Endothelial cell of umbilical vein (primary cell): ENCODE results near the gene TMEM220. TPM values are rescaled to one million over a fixed set of nuclear protein-coding genes. Genes with fewer than 3 reads are reported as not detected.

Experiments
- BruUV-seq: library from RNA; stranded (reverse); fragments of 400-500 nt; replicated peaks from 2 replicates; lab custom pipeline; 2021; lab: Mats Ljungman, UMichigan
- CTCF ChIA-PET: fragments of 300-600, 350-600 bp; sonication (Branson Sonifier 250); formaldehyde crosslinking; loops from one replicate; lab custom pipeline; 2021; ENCODE audit warnings: antibody characterized with exemption, inconsistent platforms; lab: Charles Lee
- POLR2A ChIA-PET: fragments of 300-600, 350-600 bp; sonication (Branson Sonifier 250); formaldehyde crosslinking; loops from one replicate; lab custom pipeline; 2021; ENCODE audit warnings: antibody characterized with exemption, inconsistent platforms; lab: Charles Lee
- DNase-seq: peaks from one replicate; pipeline ENCODE4 v3.0.0-alpha.2; 2011; ENCODE audit warnings: low read depth, low spot score
- FAIRE-seq: peaks from 2 replicates; lab custom pipeline; 2011; peaks lifted over from hg19 to GRCh38; lab: Jason Lieb, UNC
- H2AFZ ChIP-seq: 2 replicates; pipeline ENCODE4 v1.6.0; 2012; ENCODE audit warnings: low read depth, low read length, control low read depth, inconsistent platforms
- H3K27ac ChIP-seq: 2 replicates; pipeline ENCODE4 v1.5.1; 2011; ENCODE audit warnings: low read depth, mild to moderate bottlenecking, control low read depth, low read length, moderate library complexity; ENCODE audit not compliant: insufficient read depth
- H3K27me3 ChIP-seq, 2 experiments: 2 replicates each; pipeline versions ENCODE4 v1.6.0 to v1.6.1; 2011; ENCODE audit warnings: low read length in 2 of 2, mixed read lengths in 1 of 2; ENCODE audit not compliant: control insufficient read depth in 2 of 2, insufficient read depth in 2 of 2
- H3K36me3 ChIP-seq, 2 experiments: 2 replicates in 1 of 2; 3 replicates in 1 of 2; pipeline ENCODE4 v1.5.1; 2011; ENCODE audit warnings: low read length in 2 of 2, mild to moderate bottlenecking in 1 of 2, moderate library complexity in 1 of 2; ENCODE audit not compliant: control insufficient read depth in 2 of 2, insufficient read depth in 2 of 2; ENCODE audit errors: extremely low read depth in 1 of 2
- H3K4me1 ChIP-seq: 3 replicates; pipeline ENCODE4 v1.5.1; 2011; ENCODE audit warnings: mild to moderate bottlenecking, low read length; ENCODE audit not compliant: control insufficient read depth, insufficient read depth; ENCODE audit errors: extremely low read depth
- H3K4me2 ChIP-seq: 2 replicates; pipeline ENCODE4 v1.6.1; 2011; ENCODE audit warnings: low read length, control low read depth, mixed read lengths; ENCODE audit not compliant: insufficient read depth
- H3K4me3 ChIP-seq, 3 experiments: fragments of 200-600 bp in 1 of 3; sonication (generic), shearing (Covaris generic) in 1 of 3; replicated peaks in 1 of 3; 2 replicates each; pipeline ENCODE4 v1.5.1; 2011 to 2016; ENCODE audit warnings: control low read depth in 3 of 3, low read length in 3 of 3, mild to moderate bottlenecking in 2 of 3, inconsistent platforms in 1 of 3, low read depth in 1 of 3, moderate library complexity in 1 of 3; ENCODE audit not compliant: insufficient read depth in 1 of 3
- H3K79me2 ChIP-seq: 2 replicates; pipeline ENCODE4 v1.6.0; 2012; ENCODE audit warnings: low read length, inconsistent platforms; ENCODE audit not compliant: control insufficient read depth, insufficient read depth
- H3K9ac ChIP-seq: replicated peaks from 2 replicates; pipeline ENCODE3; 2011; ENCODE audit warnings: low read length, control low read depth; ENCODE audit not compliant: insufficient read depth; ENCODE audit errors: extremely low read depth
- H3K9me1 ChIP-seq: replicated peaks from 3 replicates; pipeline ENCODE4 v1.6.0; 2011; ENCODE audit warnings: mild to moderate bottlenecking, low read length; ENCODE audit not compliant: control insufficient read depth, insufficient read depth; ENCODE audit errors: extremely low read depth
- H3K9me3 ChIP-seq: replicated peaks from 2 replicates; pipeline ENCODE4 v1.5.1; 2012; ENCODE audit warnings: low read length, inconsistent platforms; ENCODE audit not compliant: control insufficient read depth, insufficient read depth
- H4K20me1 ChIP-seq: replicated peaks from 2 replicates; pipeline ENCODE3; 2011; ENCODE audit warnings: mild to moderate bottlenecking, low read length; ENCODE audit not compliant: control insufficient read depth, insufficient read depth; ENCODE audit errors: extremely low read depth
- CTCF ChIP-seq, 2 donors: IDR thresholded peaks; 1 replicate in 1 of 2; 2 replicates in 1 of 2; pipeline ENCODE4 v1.5.1; 2011; ENCODE audit warnings: low read length in 2 of 2, mild to moderate bottlenecking in 2 of 2, moderate library complexity in 2 of 2, control low read depth in 1 of 2, inconsistent platforms in 1 of 2, low read depth in 1 of 2; ENCODE audit not compliant: insufficient read depth in 1 of 2; ENCODE audit errors: extremely low read depth in 1 of 2
- FOS ChIP-seq: IDR thresholded peaks from 2 replicates; pipeline ENCODE4 v1.6.1; 2011; ENCODE audit warnings: mild to moderate bottlenecking, low read length, moderate library complexity, borderline replicate concordance; ENCODE audit not compliant: insufficient read depth
- GATA2 ChIP-seq: IDR thresholded peaks from 2 replicates; pipeline ENCODE4 v1.7.0; 2011; ENCODE audit warnings: low read depth, mild to moderate bottlenecking, moderate library complexity, mixed read lengths, low read length; ENCODE audit not compliant: insufficient read length, insufficient read depth
- POLR2A ChIP-seq: IDR thresholded peaks from 2 replicates; pipeline ENCODE4 v1.6.1; 2012; ENCODE audit warnings: low read depth, mild to moderate bottlenecking, control low read depth, low read length
- POLR2AphosphoS5 ChIP-seq: IDR thresholded peaks from 2 replicates; pipeline ENCODE4 v1.6.1; 2012; ENCODE audit warnings: low read depth, mild to moderate bottlenecking, control low read depth, low read length, moderate library complexity; ENCODE audit not compliant: insufficient read depth
- dilution Hi-C: fragments of 300-500 bp; cut with MboI; formaldehyde crosslinking; loops from one replicate; pipeline ENCODE4 v1.15.0; 2019; ENCODE audit warnings: low sequenced_read_pairs; ENCODE audit not compliant: extremely low pct_ligation_motif_present
- intact Hi-C: fragments of 100-400 bp; cut with micrococcal nuclease; formaldehyde crosslinking; loops from one replicate; pipeline ENCODE4 v1.10.0; 2022
- polyA plus RNA-seq, 4 experiments: library from polyadenylated mRNA; depleted of rRNA in 3 of 4; stranded (reverse) in 3 of 4; unstranded in 1 of 4; fragments of >200 nt; gene quantifications; 2 replicates each; pipeline versions ENCODE4 v1.2.1 to v1.2.3, GENCODE V29; 2011 to 2012; ENCODE audit warnings: missing spikeins in 1 of 4
- total RNA-seq: library from RNA; stranded (reverse); gene quantifications from 2 replicates; pipeline ENCODE4 v1.2.3, GENCODE V29; 2021

TMEM220 gene
- total and polyA plus RNA-seq, 2 donors (not counting 3 experiments of a cell fraction or from before 2014, with no cell fraction given): 3.6 to 11.2 TPM

GRCh38 chr17:10777131-10777807 is 47.4 kb upstream of the TMEM220 start:
- Histone ChIP-seq H3K4me3 (no peak overlapping the region), H3K79me2 (no peaks in the 10 kb centered on the region), H2AFZ (no peak overlapping the region), H3K27ac (no peak overlapping the region), H3K4me2 (no peak overlapping the region), H4K20me1 (no peaks in the 10 kb centered on the region), H3K9ac (no peak overlapping the region), H3K36me3 (no peaks in the 10 kb centered on the region), H3K4me1 (no peaks in the 10 kb centered on the region), H3K27me3 (no peaks in the 10 kb centered on the region), H3K9me1 (no peaks in the 10 kb centered on the region), H3K9me3 (no peaks in the 10 kb centered on the region)
- CTCF ChIA-PET: no interaction called here
- POLR2A ChIA-PET: no interaction called here
- intact Hi-C loops (no loop called here), dilution Hi-C loops (no loop called here)
- FAIRE-seq: no peak
- no peak for DNase-seq
- TF ChIP-seq CTCF (IDR thresholded peaks at IDR 0.05; ENCODE audit: extremely low read depth in 1 of 2, insufficient read depth in 1 of 2, low read depth in 1 of 2, low read length in 2 of 2) (no peak), GATA2 (no peak)
- no TSS peak for BruUV-seq

GRCh38 chr17:10776381-10776780 is 46.6 kb upstream of the TMEM220 start:
- POLR2A ChIA-PET: no interaction called here
- dilution Hi-C loops: no loop called here
- intact Hi-C loops: no loop called here
- H3K4me2 ChIP-seq: no peak overlapping the region
- H3K9me3 ChIP-seq: no peaks in the 10 kb centered on the region
- no peaks in the 10 kb centered on the region for H3K79me2 ChIP-seq
- no peak for FAIRE-seq
- no peaks in the 10 kb centered on the region for H4K20me1 ChIP-seq
- no peak for TF ChIP-seq GATA2
- TF ChIP-seq CTCF (IDR thresholded peaks at IDR 0.05; ENCODE audit: extremely low read depth in 1 of 2, insufficient read depth in 1 of 2, low read depth in 1 of 2, low read length in 2 of 2): no peak
- TF ChIP-seq FOS: no peak
- TF ChIP-seq POLR2A: no peak
- no peak for TF ChIP-seq POLR2AphosphoS5
- H3K9ac ChIP-seq: no peak overlapping the region
- H3K4me1 ChIP-seq: no peaks in the 10 kb centered on the region
- no peak for DNase-seq
- H3K27ac ChIP-seq: no peak overlapping the region
- no peaks in the 10 kb centered on the region for H3K27me3 ChIP-seq
- no peaks in the 10 kb centered on the region for H3K36me3 ChIP-seq
- no peak overlapping the region for H2AFZ ChIP-seq
- no peak overlapping the region for H3K4me3 ChIP-seq
- no peaks in the 10 kb centered on the region for H3K9me1 ChIP-seq
- CTCF ChIA-PET: no interaction called here
- no TSS peak for BruUV-seq
